Hematopoietic multipotent progenitor cell treated with erythropoietin and hydrocortisone succinate and interleukin-3 and kit ligand, for 15 days (in vitro differentiated cells): ENCODE measurements around the gene HTR6.
A peak's percentile ranks its signal among the peaks of the same experiment; 100 is the strongest.

Experiments
- DNase-seq: peaks from one replicate; pipeline ENCODE4 v3.0.0-alpha.2; 2015; ENCODE audit warnings: low spot score

The HTR6 gene

GRCh38 chr1:19656780-19657466 is 7.8 kb upstream of the HTR6 start:
- no peak for DNase-seq

- DNase-seq = no peak
These were observed 7.2 kb upstream of the HTR6 start for GRCh38 chr1:19657511-19657910.

- no peak for DNase-seq
These were observed 6.5 kb upstream of the HTR6 start for GRCh38 chr1:19658186-19658585.

- DNase-seq = peak; percentile 35
These were observed 2.9 kb upstream of the HTR6 start for GRCh38 chr1:19661721-19662228.

GRCh38 chr1:19662313-19662712 is 2.4 kb upstream of the HTR6 start:
- DNase-seq = no peak

- DNase-seq = no peak
These were observed 466 bp downstream of the HTR6 start for GRCh38 chr1:19665186-19665495.

GRCh38 chr1:19665496-19666465 is 1.1 kb downstream of the HTR6 start:
- DNase-seq = no peak

GRCh38 chr1:19668888-19669287 is 4.2 kb downstream of the HTR6 start:
- DNase-seq = no peak

- DNase-seq = no peak
These were observed 6.1 kb downstream of the HTR6 start for GRCh38 chr1:19670787-19671186.

GRCh38 chr1:19672237-19672636 is 7.6 kb downstream of the HTR6 start:
- DNase-seq = no peak

- no peak for DNase-seq
These were observed 11.1 kb downstream of the HTR6 start for GRCh38 chr1:19675797-19676196.

- DNase-seq = no peak
These were observed 11.8 kb downstream of the HTR6 start for GRCh38 chr1:19676438-19676922.

- no peak for DNase-seq
These were observed 13.8 kb downstream of the HTR6 start for GRCh38 chr1:19678493-19678892.

GRCh38 chr1:19678931-19679453 is 14.3 kb downstream of the HTR6 start:
- DNase-seq = no peak

GRCh38 chr1:19679691-19680090 is 15.0 kb downstream of the HTR6 start:
- DNase-seq = no peak

- DNase-seq = no peak
These were observed 16.0 kb downstream of the HTR6 start for GRCh38 chr1:19680644-19681043.

- no peak for DNase-seq
These were observed 17.6 kb downstream of the HTR6 start for GRCh38 chr1:19682257-19682656.

GRCh38 chr1:19682901-19683300 is 18.2 kb downstream of the HTR6 start:
- DNase-seq = no peak

GRCh38 chr1:19683351-19683750 is 18.7 kb downstream of the HTR6 start:
- DNase-seq = no peak

GRCh38 chr1:19684677-19685076 is 20.0 kb downstream of the HTR6 start:
- no peak for DNase-seq

GRCh38 chr1:19685994-19686393 is 21.3 kb downstream of the HTR6 start:
- no peak for DNase-seq

GRCh38 chr1:19687414-19687813 is 22.7 kb downstream of the HTR6 start:
- no peak for DNase-seq
